ENCODE measurements around the gene TSC2. TPM values are rescaled to one million over a fixed set of nuclear protein-coding genes. Genes with fewer than 3 reads are reported as not detected.

The TSC2 gene
- total RNA-seq, 4 donors from 2014 or later: 75.4 to 507 (median 111) TPM

DNA sequence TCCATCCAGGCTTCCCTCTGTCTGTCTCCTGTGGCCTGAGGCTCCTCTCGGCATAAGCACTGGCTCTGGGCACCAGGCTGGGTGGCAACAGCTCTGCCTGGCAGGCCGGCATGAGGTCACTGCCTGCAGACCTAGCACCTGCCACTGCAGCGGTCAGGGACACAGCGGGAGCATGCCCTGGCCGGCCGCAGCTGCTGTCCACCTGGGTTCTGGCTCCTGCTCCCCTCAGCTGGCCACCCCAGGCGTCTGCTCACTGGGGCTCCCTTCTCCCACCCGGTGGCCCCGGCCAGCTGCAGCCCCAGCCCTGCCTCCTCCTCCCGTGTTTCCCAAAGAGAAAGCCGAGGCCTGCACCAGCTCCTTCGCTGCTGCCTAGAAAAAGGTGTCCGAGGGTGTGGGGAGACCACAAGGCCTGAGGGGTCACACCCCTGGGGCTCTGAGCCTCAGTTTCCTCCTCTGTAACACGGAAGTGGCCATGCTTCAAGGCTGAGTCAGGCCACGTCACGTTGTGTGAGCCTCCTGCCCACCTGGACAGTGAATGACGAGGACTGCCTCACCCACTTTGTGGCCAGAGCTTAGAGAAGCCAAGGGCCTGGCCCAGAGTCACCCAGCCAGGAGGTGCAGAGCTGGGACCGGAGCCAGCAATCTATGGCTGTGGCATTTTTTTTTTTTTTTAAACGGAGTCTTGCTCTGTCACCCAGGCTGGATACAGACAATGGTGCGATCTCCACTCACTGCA lies 6.8 kb upstream of the TSC2 start:
- TF ChIP-seq CTCF (IDR thresholded peaks at IDR 0.05): no peak
- TF ChIP-seq POLR2A (IDR thresholded peaks at IDR 0.05): no peak
- no peak for TF ChIP-seq EP300 (IDR thresholded peaks at IDR 0.05)
- no peak overlapping the region for H3K4me3 ChIP-seq
- peaks cover 0 to 29% (median 0%) of the 10 kb centered on the region in 3 donors for H3K36me3 ChIP-seq
- H3K9me3 ChIP-seq: no peaks in the 10 kb centered on the region
- DNase-seq (ENCODE audit: low spot score in 2 of 2): no peak
- WGBS, 2 donors: 76 to 81% methylated on average over 12 to 13 of the region's 20 CpGs
- H3K4me1 ChIP-seq: peaks cover 0 to 87% (median 54%) of the 10 kb centered on the region in 4 donors
- peak overlapping the region in 3 of 4 donors; percentile 86 to 99 (median 91) for H3K27ac ChIP-seq
- H3K27me3 ChIP-seq: no peaks in the 10 kb centered on the region

GRCh38 chr16:2042171-2042985 lies 5.4 kb upstream of the TSC2 start:
- Histone ChIP-seq H3K9me3 (no peaks in the 10 kb centered on the region), H3K4me1 (peaks cover 0 to 87% (median 52%) of the 10 kb centered on the region in 4 donors), H3K4me3 (no peak overlapping the region), H3K36me3 (peaks cover 0 to 29% (median 0%) of the 10 kb centered on the region in 3 donors), H3K27ac (peak overlapping the region in 2 of 4 donors; percentile 55 to 58), H3K27me3 (no peaks in the 10 kb centered on the region)
- no peak for TF ChIP-seq POLR2A (IDR thresholded peaks at IDR 0.05)
- no peak for TF ChIP-seq CTCF (IDR thresholded peaks at IDR 0.05)
- no peak for TF ChIP-seq EP300 (IDR thresholded peaks at IDR 0.05)
- WGBS, 2 donors: 53 to 71% methylated on average over 6 to 9 of the region's 22 CpGs
- DNase-seq (ENCODE audit: low spot score in 2 of 2): no peak

DNA sequence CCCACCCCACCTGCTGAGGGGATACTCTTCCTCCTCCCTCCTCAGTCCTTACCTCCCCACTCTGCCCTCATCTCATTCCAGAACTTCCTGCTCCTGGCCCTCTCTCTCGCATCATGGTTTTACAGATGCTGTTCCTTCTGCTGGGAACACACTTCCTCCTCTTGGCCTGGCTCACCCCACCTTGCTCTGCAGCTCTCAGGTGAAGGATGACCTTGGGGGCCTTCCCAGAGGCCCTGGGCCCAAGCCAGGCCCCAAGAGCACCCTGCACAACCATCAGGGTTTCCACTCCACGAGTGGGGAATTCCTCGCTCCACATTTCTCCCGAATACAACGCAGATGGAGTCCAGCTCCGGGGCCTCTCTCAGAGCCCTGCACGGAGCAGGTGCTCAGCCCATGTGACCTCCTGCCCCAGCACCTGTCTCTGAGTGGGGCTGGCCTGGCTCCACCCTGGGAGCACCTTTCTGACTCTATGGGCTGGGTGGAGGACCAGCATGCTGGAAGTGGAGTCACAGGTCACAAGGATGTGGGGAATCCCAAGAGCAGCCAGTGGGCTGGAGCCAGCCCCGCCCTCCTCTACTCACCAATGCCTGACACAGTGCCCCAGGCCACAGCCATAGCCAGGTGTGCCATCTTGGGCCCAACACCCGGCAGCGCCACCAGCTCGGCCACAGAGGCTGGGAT lies 4.7 kb upstream of the TSC2 start:
- peaks cover 0 to 81% (median 45%) of the 10 kb centered on the region in 4 donors for H3K4me1 ChIP-seq
- H3K4me3 ChIP-seq: no peak overlapping the region
- no peak for DNase-seq (ENCODE audit: low spot score in 2 of 2)
- 78 to 88% methylated on average over 5 to 11 of the region's 11 CpGs for WGBS, 2 donors
- no peaks in the 10 kb centered on the region for H3K27me3 ChIP-seq
- H3K27ac ChIP-seq: peak overlapping the region in 1 of 4 donors; percentile 47
- peaks cover 0 to 29% (median 0%) of the 10 kb centered on the region in 3 donors for H3K36me3 ChIP-seq
- H3K9me3 ChIP-seq: no peaks in the 10 kb centered on the region
- TF ChIP-seq POLR2A (IDR thresholded peaks at IDR 0.05) (no peak), CTCF (IDR thresholded peaks at IDR 0.05) (no peak), EP300 (IDR thresholded peaks at IDR 0.05) (no peak)

DNA sequence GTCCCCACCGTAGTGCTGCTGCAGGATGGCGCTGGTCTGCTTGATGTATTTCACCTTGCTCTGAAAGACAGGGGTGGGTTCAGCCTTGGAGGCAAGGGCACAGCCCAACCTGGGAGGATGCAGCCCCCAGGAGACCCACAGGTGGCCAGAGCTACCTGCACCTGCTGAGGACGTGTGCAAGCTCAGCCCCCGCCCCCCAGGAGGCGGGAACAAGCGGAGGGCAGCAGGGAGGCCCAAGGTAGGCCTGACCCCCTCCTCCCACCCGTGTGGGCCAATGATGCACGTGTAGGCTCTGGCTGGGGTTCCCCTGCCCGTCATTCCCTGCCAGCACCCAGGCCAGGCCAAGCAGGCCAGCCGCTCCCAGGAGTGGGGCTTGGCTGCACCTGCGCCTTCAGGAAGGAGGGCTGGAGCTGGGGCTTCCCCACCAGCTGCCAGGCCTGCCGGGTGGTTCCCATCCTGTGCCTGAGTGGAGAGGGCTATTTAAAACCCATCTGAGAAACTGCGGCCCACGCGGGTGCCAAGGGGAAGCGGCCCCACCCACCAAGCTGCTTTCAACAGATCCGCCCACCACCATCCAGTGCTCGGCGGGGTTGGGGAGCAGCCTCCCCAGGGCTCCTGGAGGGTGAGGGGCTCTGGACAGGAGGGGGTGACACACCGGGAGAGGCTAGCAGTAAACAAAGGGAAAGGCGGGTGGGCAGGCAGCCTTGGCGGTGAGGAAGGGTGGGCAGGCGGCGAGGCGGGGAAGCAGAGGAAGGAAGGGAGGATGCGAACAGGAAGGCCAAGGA lies 3.9 kb upstream of the TSC2 start:
- H3K27ac ChIP-seq: peak overlapping the region in 2 of 4 donors; percentile 17 to 47

DNA sequence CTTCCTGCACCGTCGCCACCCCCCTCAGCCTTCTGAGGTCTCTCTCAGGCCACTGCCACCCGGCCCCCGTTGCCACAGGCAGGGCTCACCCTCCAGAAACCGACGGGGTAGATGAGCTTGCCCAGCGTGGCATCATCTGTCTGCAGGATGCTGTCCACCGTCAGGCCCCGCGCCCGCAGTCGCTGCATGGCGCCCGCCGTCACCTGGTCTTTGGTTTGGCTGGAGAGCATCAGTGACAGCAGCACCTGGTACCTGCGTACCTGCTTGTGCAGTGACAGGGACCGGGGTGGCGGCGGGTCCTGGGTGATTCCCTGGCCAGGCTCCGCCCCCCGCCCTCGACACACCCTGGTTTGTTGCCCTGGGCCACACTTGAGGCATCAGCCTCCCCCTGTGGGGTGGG lies 3.2 kb upstream of the TSC2 start:
- no peaks in the 10 kb centered on the region for H3K27me3 ChIP-seq
- H3K9me3 ChIP-seq: no peaks in the 10 kb centered on the region
- H3K4me3 ChIP-seq: no peak overlapping the region
- WGBS, 2 donors: 88 to 90% methylated on average over 15 to 22 of the region's 22 CpGs
- DNase-seq (ENCODE audit: low spot score in 2 of 2): no peak
- H3K4me1 ChIP-seq: peaks cover 0 to 79% (median 43%) of the 10 kb centered on the region in 4 donors
- H3K27ac ChIP-seq: peak overlapping the region in 1 of 4 donors; percentile 47
- TF ChIP-seq EP300 (IDR thresholded peaks at IDR 0.05) (no peak), CTCF (IDR thresholded peaks at IDR 0.05) (no peak), POLR2A (IDR thresholded peaks at IDR 0.05) (no peak)
- peaks cover 0 to 29% (median 0%) of the 10 kb centered on the region in 3 donors for H3K36me3 ChIP-seq

More for the DNA sequence above, 3.9 kb upstream of the TSC2 start:
- 56% methylated on average over 20 to 23 of the region's 26 CpGs for WGBS, 2 donors
- no peak for TF ChIP-seq POLR2A (IDR thresholded peaks at IDR 0.05)
- TF ChIP-seq EP300 (IDR thresholded peaks at IDR 0.05): no peak
- peaks cover 0 to 29% (median 0%) of the 10 kb centered on the region in 3 donors for H3K36me3 ChIP-seq
- no peak for DNase-seq (ENCODE audit: low spot score in 2 of 2)
- H3K9me3 ChIP-seq: no peaks in the 10 kb centered on the region
- peaks cover 0 to 79% (median 45%) of the 10 kb centered on the region in 4 donors for H3K4me1 ChIP-seq
- H3K27me3 ChIP-seq: no peaks in the 10 kb centered on the region
- H3K4me3 ChIP-seq: no peak overlapping the region
